Sigmoid colon (tissue), 7 donors: ENCODE data around the gene STPG3. TPM values are rescaled to one million over a fixed set of nuclear protein-coding genes. Genes with fewer than 3 reads are reported as not detected.

Experiments
- DNase-seq: peaks from one replicate; pipeline ENCODE4 v3.0.0-alpha.2; 2019
- H3K27ac ChIP-seq, 4 donors: fragments of 200-600 bp; sonication (generic); one replicate each; pipeline ENCODE4 v1.5.1; 2016 to 2019; ENCODE audit warnings: mild to moderate bottlenecking in 1 of 4
- H3K27me3 ChIP-seq, 3 donors: fragments of 200-600 bp; sonication (generic); one replicate each; pipeline ENCODE4 v1.5.1; 2019; ENCODE audit warnings: mild to moderate bottlenecking in 1 of 3
- H3K36me3 ChIP-seq, 4 donors: fragments of 200-600 bp; sonication (generic); one replicate each; pipeline ENCODE4 v1.5.1; 2016 to 2019
- H3K4me1 ChIP-seq, 4 donors: fragments of 200-600 bp; sonication (generic); one replicate each; pipeline ENCODE4 v1.5.1; 2017 to 2019
- H3K4me3 ChIP-seq, 4 donors: fragments of 200-600 bp; sonication (generic); one replicate each; pipeline ENCODE4 v1.5.1; 2017 to 2019; ENCODE audit warnings: mild to moderate bottlenecking in 2 of 4, moderate library complexity in 1 of 4
- H3K9me3 ChIP-seq, 4 donors: fragments of 200-600 bp in 3 of 4; sonication (generic) in 3 of 4; one replicate each; pipeline versions ENCODE4 v1.5.1 to v1.6.1; 2013 to 2019
- CTCF ChIP-seq, 4 experiments: fragments of 450-650 bp in 3 of 4; fragments of 200-600 bp in 1 of 4; IDR thresholded peaks; one replicate each; pipeline ENCODE4 v1.5.1; 2016 to 2019; ENCODE audit warnings: antibody characterized with exemption in 4 of 4, mild to moderate bottlenecking in 3 of 4, moderate library complexity in 2 of 4
- EP300 ChIP-seq, 4 donors: sonication (generic); formaldehyde crosslinking; IDR thresholded peaks; one replicate each; pipeline ENCODE4 v1.6.1; 2017; ENCODE audit warnings: antibody characterized with exemption in 4 of 4
- POLR2A ChIP-seq, 2 donors: fragments of 450-650 bp; IDR thresholded peaks; one replicate each; pipeline ENCODE4 v1.6.1; 2016; ENCODE audit warnings: antibody characterized with exemption in 2 of 2, mild to moderate bottlenecking in 2 of 2, moderate library complexity in 2 of 2
- POLR2AphosphoS5 ChIP-seq, 4 donors: sonication (generic); formaldehyde crosslinking; IDR thresholded peaks; one replicate each; pipeline ENCODE4 v1.6.1; 2017; ENCODE audit warnings: antibody characterized with exemption in 4 of 4
- WGBS, 2 donors: extraction: QIAGEN DNeasy Blood & Tissue Kit; methylation state at CpG; one replicate each; pipeline ENCODE4 v1.1.7; 2013; 5-methylcytosine and 5-hydroxymethylcytosine counted together
- intact Hi-C: fragments of 100-400 bp; cut with DNase I; formaldehyde crosslinking; loops from one replicate; pipeline ENCODE4 v1.15.1; 2023
- polyA plus RNA-seq, 3 donors: library from polyadenylated mRNA; stranded (reverse); fragments of 200-250 nt; gene quantifications; one replicate each; pipeline ENCODE4 v1.2.3, GENCODE V29; 2013
- total RNA-seq, 4 donors: library from RNA; depleted of rRNA; stranded (reverse); fragments of >200 nt; gene quantifications; one replicate each; pipeline ENCODE4 v1.1.0, GENCODE V29; 2016
- donor health status: healthy with polysubstance abuse.
- donor health status: Bipolar disorder and iron deficiency.
- donor health status: healthy.

Gene STPG3
- not detected for total RNA-seq
- polyA plus RNA-seq = not detected

GRCh38 chr9:137251194-137251461 is at the start of gene STPG3:
Gene STPG3, plus strand, starts transcription at chr9:137251286. Its CDS starts 1 bp downstream, at chr9:137251287.
- Histone ChIP-seq H3K27ac (no peak within 1 kb of the TSS), H3K9me3 (no peaks in the 10 kb centered on the region), H3K27me3 (peaks cover 0 to 10% (median 6%) of the 10 kb centered on the region in 3 donors), H3K4me1 (peaks cover 0 to 18% (median 16%) of the 10 kb centered on the region in 4 donors), H3K4me3 (no peak within 1 kb of the TSS), H3K36me3 (peaks cover 0 to under 1% (median 0%) of the 10 kb centered on the region in 4 donors)
- intact Hi-C loops = loop anchor here (5.0 kb wide), 1 partner anchor 44 kb away; the partner anchor contains the start of genes NDOR1 and TMEM203
- no peak for TF ChIP-seq EP300 (IDR thresholded peaks at IDR 0.05)
- no peak for TF ChIP-seq POLR2AphosphoS5 (IDR thresholded peaks at IDR 0.05)
- TF ChIP-seq POLR2A (IDR thresholded peaks at IDR 0.05) = no peak
- no peak for TF ChIP-seq CTCF (IDR thresholded peaks at IDR 0.05)
- no peak for DNase-seq
- 72 to 86% methylated on average over 4 of the region's 4 CpGs for WGBS, 2 donors

- Histone ChIP-seq H3K4me1 (peaks cover 0 to 77% (median 73%) of the 10 kb centered on the region in 4 donors), H3K27me3 (no peaks in the 10 kb centered on the region), H3K27ac (no peak overlapping the region), H3K9me3 (no peaks in the 10 kb centered on the region), H3K4me3 (no peak overlapping the region), H3K36me3 (peaks cover 0 to 3% (median 0%) of the 10 kb centered on the region in 4 donors)
- intact Hi-C loops = no loop called here
- no peak for TF ChIP-seq POLR2A (IDR thresholded peaks at IDR 0.05)
- no peak for TF ChIP-seq EP300 (IDR thresholded peaks at IDR 0.05)
- TF ChIP-seq CTCF (IDR thresholded peaks at IDR 0.05) = no peak
- TF ChIP-seq POLR2AphosphoS5 (IDR thresholded peaks at IDR 0.05) = no peak
- no peak for DNase-seq
- WGBS, 2 donors = 83 to 91% methylated on average over 8 of the region's 8 CpGs
Observed at GRCh38 chr9:137202966-137203365, 48.1 kb upstream of the STPG3 start.

GRCh38 chr9:137204731-137205125 is 46.4 kb upstream of the STPG3 start:
- TF ChIP-seq POLR2A (IDR thresholded peaks at IDR 0.05) = no peak
- no peak for TF ChIP-seq EP300 (IDR thresholded peaks at IDR 0.05)
- TF ChIP-seq CTCF (IDR thresholded peaks at IDR 0.05) = no peak
- no peak for TF ChIP-seq POLR2AphosphoS5 (IDR thresholded peaks at IDR 0.05)
- no peaks in the 10 kb centered on the region for H3K9me3 ChIP-seq
- H3K36me3 ChIP-seq = peaks cover 0 to 8% (median 0%) of the 10 kb centered on the region in 4 donors
- no peaks in the 10 kb centered on the region for H3K27me3 ChIP-seq
- WGBS, 2 donors = 4 to 16% methylated on average over 21 of the region's 21 CpGs
- no peak for DNase-seq
- peaks cover 0 to 59% (median 56%) of the 10 kb centered on the region in 4 donors for H3K4me1 ChIP-seq
- peak overlapping the region; percentile 66 to 99 (median 88) for H3K4me3 ChIP-seq
- intact Hi-C loops = loop anchor here (2.0 to 5.0 kb wide), 2 partner anchors 16 to 48 kb away; partner anchors contain the start of genes ANAPC2, SSNA1 and STPG3
- peak overlapping the region; percentile 79 to 90 (median 86) for H3K27ac ChIP-seq

GRCh38 chr9:137205126-137206069 is 45.7 kb upstream of the STPG3 start, which contains the start of the genes NDOR1 and TMEM203:
Gene NDOR1, plus strand, starts transcription at chr9:137205700. Its CDS starts 78 bp downstream, at chr9:137205778.
Gene TMEM203, minus strand, starts transcription at chr9:137205648. Its CDS starts 234 bp downstream, at chr9:137205414.
- Histone ChIP-seq H3K27me3 (no peaks in the 10 kb centered on the region), H3K4me3 (peak within 1 kb of the TSS; percentile 66 to 99 (median 88)), H3K9me3 (no peaks in the 10 kb centered on the region), H3K36me3 (peaks cover 0 to 8% (median 0%) of the 10 kb centered on the region in 4 donors), H3K4me1 (peaks cover 0 to 58% (median 54%) of the 10 kb centered on the region in 4 donors), H3K27ac (peak within 1 kb of the TSS; percentile 79 to 90 (median 86))
- DNase-seq = peak; percentile 94
- intact Hi-C loops = loop anchor here (2.0 to 5.0 kb wide), 2 partner anchors 17 to 47 kb away; partner anchors contain the start of genes ANAPC2, SSNA1 and STPG3
- TF ChIP-seq POLR2AphosphoS5 (IDR thresholded peaks at IDR 0.05) (peak; percentile 91 to 96 (median 94)), POLR2A (IDR thresholded peaks at IDR 0.05) (peak; percentile 46 to 51), CTCF (IDR thresholded peaks at IDR 0.05) (no peak), EP300 (IDR thresholded peaks at IDR 0.05) (no peak)
- 0% methylated on average over 98 of the region's 98 CpGs for WGBS, 2 donors
